COLO668 (cell line): ENCODE data around the gene PSMD2.
A peak's percentile ranks its signal among the peaks of the same experiment; 100 is the strongest.

Source experiments
- DNase-seq: peaks from one replicate; lab custom pipeline; 2025; ENCODE audit not compliant: unreplicated experiment; lab: John Stamatoyannopoulos, UW

The PSMD2 gene

DNA sequence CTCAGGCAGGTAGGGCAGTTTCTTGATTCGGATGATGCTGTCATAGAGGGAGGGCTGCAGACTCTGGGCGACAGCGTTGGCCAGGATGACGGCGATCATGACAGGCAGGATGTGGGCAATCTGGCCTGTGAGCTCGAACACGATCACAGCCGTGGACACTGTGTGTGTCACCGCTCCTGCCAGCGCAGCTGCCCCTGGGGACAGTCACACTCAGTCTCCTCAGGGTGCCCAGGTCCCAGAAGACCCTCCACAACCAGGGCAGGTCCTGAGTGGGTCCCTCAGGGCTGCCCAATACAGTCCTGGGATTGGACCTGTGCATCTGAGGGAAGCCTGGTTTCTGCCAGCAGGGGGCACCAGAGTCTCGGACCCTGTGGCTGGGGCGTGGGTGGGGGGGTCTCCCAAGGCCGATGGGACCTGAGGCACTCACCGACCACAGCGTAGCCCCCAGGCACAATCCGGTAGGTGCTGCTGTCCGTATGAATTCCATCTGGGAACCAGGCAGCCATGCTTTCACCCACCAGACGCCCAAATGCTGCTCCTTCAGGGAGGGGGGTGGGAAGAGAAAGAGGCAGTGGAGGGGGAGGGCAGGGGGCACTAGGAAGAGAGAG, 55.2 kb downstream of the PSMD2 start:
- peak; percentile 20 for DNase-seq

DNA sequence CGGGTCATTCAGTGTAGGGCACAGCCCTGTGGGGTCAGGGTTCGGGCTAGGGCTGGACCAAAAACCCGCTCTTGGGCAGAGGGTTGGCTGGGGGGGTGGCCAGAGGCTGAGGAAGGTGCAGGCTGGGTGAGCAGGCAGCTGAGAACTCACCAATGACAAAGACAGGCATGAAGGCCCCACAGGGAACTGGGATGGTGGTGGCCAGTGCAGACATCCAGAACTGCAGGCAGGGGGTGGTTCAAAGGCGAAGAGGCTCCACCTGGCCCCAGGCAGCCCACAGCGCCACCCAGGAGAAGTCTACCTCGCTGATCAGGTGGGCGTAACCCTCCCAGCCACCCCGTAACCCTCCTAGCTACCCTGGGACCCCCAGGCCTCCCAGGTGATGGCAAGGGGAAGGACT, 55.7 kb downstream of the PSMD2 start:
- no peak for DNase-seq

DNA sequence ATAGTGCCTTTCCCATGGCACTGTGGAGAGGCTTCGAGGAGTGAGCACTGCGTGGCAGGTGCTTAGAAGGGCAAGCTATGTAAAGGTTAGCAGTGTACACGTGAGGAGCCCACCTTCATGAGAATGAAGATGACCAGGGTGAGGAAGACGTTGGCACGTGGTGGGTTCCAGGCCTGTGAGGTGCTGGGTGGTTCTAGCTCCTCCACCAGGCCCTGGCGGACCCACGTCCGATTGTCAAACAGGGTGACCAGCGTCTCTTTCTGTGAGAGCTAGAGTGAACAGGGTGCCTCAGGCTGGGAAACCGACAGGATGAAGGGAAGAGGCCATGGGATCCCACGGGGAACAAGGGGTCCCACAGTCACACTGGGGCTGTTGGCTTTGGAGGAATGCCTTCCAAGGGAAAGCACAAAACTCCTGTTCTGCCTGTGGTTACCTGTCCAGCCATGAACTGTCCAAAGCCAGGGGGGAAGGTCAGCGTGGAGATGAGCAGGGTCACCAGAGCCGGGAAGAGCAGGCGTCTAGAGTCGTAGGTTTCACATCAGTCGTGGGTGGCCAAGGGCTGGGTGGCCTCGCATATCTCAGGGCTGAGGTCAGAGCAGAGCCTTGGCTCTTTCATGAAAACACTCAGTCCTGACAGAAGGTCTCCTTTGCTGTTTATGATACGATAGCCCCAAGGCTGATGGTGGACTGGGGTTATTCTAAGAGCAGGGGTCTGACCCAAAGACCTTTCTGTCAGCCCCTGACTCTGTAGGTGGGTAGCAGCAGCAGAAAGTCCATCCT, 56.4 kb downstream of the PSMD2 start:
- no peak for DNase-seq

DNA sequence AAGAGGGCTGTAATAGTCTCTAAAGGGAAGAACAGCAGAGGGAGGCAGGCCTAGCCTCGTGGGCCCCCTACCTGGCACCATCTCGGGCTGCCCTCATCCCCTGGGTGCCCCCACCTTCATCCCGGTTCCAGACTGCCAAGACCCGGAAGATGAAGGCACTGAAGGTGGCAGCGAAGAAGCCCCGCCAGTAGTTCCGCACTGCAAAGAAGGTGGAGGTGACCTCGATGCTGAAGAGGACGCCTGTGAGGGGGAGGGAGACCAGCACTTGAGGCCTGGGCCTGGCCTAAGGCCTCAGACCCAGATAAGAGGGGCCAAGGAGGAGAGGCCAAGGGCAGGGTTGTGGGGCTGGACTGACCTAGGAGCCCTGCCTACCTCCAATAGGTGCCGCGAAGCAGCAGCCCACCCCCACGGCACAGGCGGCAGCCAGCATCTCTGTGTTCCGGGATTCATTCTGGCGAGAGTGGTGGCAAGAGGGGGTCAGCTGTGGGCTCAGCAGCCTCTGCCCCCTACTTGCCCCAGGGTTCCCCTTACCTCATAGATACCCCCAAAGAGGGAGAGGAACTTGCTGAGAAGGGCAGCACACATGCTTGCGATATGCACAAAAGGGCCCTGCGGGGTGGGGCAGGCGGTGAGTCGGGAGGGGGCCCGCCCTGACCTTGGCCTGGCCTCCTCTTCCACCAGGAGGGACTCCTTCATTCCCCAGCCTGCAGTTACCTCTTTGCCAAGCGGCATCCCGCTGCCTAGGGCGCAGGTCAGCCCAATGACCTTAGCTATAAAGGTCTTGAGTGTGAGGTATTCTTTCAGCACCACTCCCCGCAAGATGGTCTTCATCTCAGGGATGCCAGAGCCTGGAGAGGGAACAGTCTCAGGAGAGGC, 58.4 kb downstream of the PSMD2 start:
- DNase-seq: no peak

DNA sequence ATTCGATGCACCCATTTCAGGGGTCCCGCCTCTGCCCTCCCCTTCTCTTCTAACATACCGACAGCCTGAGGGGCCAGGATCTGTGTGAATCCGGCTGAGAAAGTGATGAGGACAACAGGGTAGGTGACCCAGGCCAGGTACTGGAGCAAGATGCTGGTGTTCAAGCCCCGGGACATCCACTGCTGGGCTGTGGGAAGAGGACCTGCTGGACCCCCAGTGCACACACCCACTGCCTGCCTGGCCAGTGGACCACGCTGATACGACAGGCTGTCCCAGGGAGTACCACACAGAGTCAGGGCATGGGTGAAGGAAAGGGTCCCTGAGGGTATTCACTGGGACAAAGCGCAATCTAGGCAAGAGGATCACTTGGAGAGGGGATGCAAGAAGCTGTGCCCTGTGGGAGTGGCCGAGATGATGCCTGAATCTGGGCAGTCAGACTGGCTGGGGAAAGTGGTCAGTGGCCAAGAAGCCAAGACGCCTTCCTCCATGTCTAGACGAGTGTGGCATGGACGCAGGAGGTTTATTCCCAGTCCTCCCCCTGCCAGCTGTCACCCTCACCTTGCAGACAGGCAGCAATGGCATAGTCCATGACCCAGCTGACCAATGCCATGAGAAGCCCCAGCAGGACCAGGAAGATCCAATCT, 59.2 kb downstream of the PSMD2 start:
- DNase-seq: no peak
